Erythroblast (primary cell): Measurements from ENCODE around the gene MRPS18A.

ENCODE experiments used
- GATA1 ChIP-seq: IDR thresholded peaks from 2 replicates; pipeline ENCODE4 v1.6.1; 2011; ENCODE audit warnings: low read depth, mild to moderate bottlenecking, control low read depth, low read length, moderate library complexity
- POLR2A ChIP-seq: IDR thresholded peaks from 2 replicates; pipeline ENCODE4 v1.6.1; 2011; ENCODE audit warnings: mild to moderate bottlenecking, low read length

DNA sequence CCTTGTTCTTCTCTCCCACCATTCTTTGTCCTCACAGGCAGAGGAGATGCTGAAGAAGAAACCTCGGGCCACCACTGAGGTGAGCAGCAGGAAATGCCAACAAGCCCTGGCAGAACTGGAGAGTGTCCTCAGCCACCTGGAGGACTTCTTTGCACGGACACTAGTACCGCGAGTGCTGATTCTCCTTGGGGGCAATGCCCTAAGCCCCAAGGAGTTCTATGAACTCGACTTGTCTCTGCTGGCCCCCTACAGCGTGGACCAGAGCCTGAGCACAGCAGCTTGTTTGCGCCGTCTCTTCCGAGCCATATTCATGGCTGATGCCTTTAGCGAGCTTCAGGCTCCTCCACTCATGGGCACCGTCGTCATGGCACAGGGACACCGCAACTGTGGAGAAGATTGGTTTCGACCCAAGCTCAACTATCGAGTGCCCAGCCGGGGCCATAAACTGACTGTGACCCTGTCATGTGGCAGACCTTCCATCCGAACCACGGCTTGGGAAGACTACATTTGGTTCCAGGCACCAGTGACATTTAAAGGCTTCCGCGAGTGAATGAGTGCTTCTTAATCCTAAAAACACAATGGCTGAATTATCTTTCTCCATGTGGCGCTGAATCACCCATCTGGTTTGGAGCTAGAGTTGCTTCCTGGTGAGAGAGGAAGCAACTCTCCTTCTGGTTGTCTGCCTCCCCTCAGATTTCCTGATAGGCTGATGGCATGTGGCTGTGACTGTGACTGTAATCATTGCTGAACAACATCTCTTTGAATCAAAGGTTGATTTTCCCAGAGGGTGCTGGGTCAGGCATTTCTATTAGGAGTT lies 47.4 kb downstream of the MRPS18A start:
- TF ChIP-seq POLR2A (no peak), GATA1 (no peak)
